Uterus (tissue), 2 donors: ENCODE results near the gene SMTNL1.

Experiments
- POLR2A ChIP-seq, 2 donors: fragments of 450-650 bp; IDR thresholded peaks; one replicate each; pipeline ENCODE4 v1.6.1; 2016; ENCODE audit warnings: antibody characterized with exemption in 2 of 2, mild to moderate bottlenecking in 1 of 2, moderate library complexity in 1 of 2
- TF ChIP-seq, protein P1 (sequence below), 4 experiments: fragments of 200-600 bp in 2 of 4; fragments of 450-650 bp in 2 of 4; sonication (generic) in 2 of 4; IDR thresholded peaks; one replicate each; pipeline ENCODE4 v1.5.1; 2016 to 2019; ENCODE audit warnings: antibody characterized with exemption in 4 of 4, mild to moderate bottlenecking in 2 of 4, moderate library complexity in 1 of 4

DNA sequence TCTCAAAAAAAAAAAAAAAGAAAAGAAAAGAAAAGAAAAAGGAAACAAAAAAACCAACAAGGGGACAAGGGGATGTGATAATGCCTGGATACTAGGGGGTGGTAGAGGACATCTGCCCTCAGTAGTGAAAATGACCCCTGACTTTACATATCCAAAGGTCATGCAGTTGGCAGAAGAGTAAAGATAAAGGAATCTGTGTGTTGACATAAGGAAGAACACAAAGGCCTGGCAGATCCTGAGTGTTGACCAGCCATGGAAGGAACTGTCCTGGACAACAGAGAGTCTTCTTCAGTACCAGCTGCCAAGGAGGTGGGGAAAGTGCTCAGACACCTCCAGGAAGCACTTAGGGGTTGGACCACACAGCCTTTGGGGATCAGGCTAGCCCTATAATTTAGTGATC, 34.5 kb upstream of the SMTNL1 start:
- no peak for TF ChIP-seq POLR2A (IDR thresholded peaks at IDR 0.05)
- TF ChIP-seq, protein P1, sequence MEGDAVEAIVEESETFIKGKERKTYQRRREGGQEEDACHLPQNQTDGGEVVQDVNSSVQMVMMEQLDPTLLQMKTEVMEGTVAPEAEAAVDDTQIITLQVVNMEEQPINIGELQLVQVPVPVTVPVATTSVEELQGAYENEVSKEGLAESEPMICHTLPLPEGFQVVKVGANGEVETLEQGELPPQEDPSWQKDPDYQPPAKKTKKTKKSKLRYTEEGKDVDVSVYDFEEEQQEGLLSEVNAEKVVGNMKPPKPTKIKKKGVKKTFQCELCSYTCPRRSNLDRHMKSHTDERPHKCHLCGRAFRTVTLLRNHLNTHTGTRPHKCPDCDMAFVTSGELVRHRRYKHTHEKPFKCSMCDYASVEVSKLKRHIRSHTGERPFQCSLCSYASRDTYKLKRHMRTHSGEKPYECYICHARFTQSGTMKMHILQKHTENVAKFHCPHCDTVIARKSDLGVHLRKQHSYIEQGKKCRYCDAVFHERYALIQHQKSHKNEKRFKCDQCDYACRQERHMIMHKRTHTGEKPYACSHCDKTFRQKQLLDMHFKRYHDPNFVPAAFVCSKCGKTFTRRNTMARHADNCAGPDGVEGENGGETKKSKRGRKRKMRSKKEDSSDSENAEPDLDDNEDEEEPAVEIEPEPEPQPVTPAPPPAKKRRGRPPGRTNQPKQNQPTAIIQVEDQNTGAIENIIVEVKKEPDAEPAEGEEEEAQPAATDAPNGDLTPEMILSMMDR (IDR thresholded peaks at IDR 0.05), result no peak
